Thoracic aorta (tissue), 2 donors: ENCODE measurements around the gene APBB3. TPM values are rescaled to one million over a fixed set of nuclear protein-coding genes. Genes with fewer than 3 reads are reported as not detected.

Experiments
- ATAC-seq: fragments of 150-250 bp; one replicate; pipeline ENCODE4 v1.8.0; 2017; ENCODE audit warnings: low read depth; ENCODE audit not compliant: insufficient number of reproducible peaks, low FRiP score
- DNase-seq: peaks from one replicate; pipeline ENCODE4 v3.0.0-alpha.2; 2020; ENCODE audit warnings: low spot score
- H3K27ac ChIP-seq, 2 donors: fragments of 200-600 bp; sonication (generic); 1 replicate in 1 of 2; 2 replicates in 1 of 2; pipeline ENCODE4 v1.5.1; 2016; ENCODE audit warnings: mild to moderate bottlenecking in 2 of 2, moderate library complexity in 2 of 2
- H3K27me3 ChIP-seq: fragments of 200-600 bp; sonication (generic); replicated peaks from 2 replicates; pipeline ENCODE4 v1.6.0; 2016; ENCODE audit warnings: mild to moderate bottlenecking; ENCODE audit not compliant: insufficient read depth
- H3K36me3 ChIP-seq: fragments of 200-600 bp; sonication (generic); one replicate; pipeline ENCODE4 v1.5.1; 2016
- H3K4me1 ChIP-seq, 2 donors: fragments of 200-600 bp; sonication (generic); 1 replicate in 1 of 2; 2 replicates in 1 of 2; pipeline versions ENCODE4 v1.5.1 to v1.6.0; 2016; ENCODE audit warnings: low read depth in 2 of 2, mild to moderate bottlenecking in 1 of 2; ENCODE audit not compliant: control insufficient read depth in 1 of 2
- H3K4me3 ChIP-seq: fragments of 200-600 bp; sonication (generic); 2 replicates; pipeline ENCODE4 v1.5.1; 2016; ENCODE audit warnings: mild to moderate bottlenecking
- H3K9me3 ChIP-seq: fragments of 200-600 bp; sonication (generic); 2 replicates; pipeline ENCODE4 v1.5.1; 2016
- CTCF ChIP-seq: fragments of 200-600 bp; sonication (generic); IDR thresholded peaks from one replicate; pipeline ENCODE4 v1.5.1; 2019; ENCODE audit warnings: antibody characterized with exemption
- total RNA-seq, 2 donors: library from RNA; depleted of rRNA; stranded (reverse); fragments of >200 nt; gene quantifications; one replicate each; pipeline versions ENCODE4 v1.1.0 to v1.2.3, GENCODE V29; 2016

Gene APBB3
- total RNA-seq, 2 donors from 2014 or later, result 31.3 to 34.9 TPM

GRCh38 chr5:140549237-140550144 is 14.9 kb downstream of the APBB3 start:
- TF ChIP-seq CTCF, result no peak
- H3K4me3 ChIP-seq, result no peak overlapping the region
- no peak for DNase-seq
- no peaks in the 10 kb centered on the region for H3K9me3 ChIP-seq
- no peak for ATAC-seq
- peaks cover 26% of the 10 kb centered on the region for H3K36me3 ChIP-seq
- no peaks in the 10 kb centered on the region for H3K27me3 ChIP-seq
- peak overlapping the region; percentile 94 to 99 for H3K27ac ChIP-seq
- H3K4me1 ChIP-seq, result peaks cover 23 to 34% of the 10 kb centered on the region in 2 donors

- Histone ChIP-seq H3K4me3 (peak overlapping the region; percentile 80), H3K9me3 (no peaks in the 10 kb centered on the region), H3K27ac (peak overlapping the region; percentile 94 to 99), H3K27me3 (no peaks in the 10 kb centered on the region), H3K36me3 (peaks cover 29% of the 10 kb centered on the region), H3K4me1 (peaks cover 18 to 33% of the 10 kb centered on the region in 2 donors)
- no peak for DNase-seq
- ATAC-seq, result no peak
- no peak for TF ChIP-seq CTCF
Measured at GRCh38 chr5:140548791-140549190, 15.6 kb downstream of the APBB3 start.

GRCh38 chr5:140548300-140548688 is 16.1 kb downstream of the APBB3 start:
- Histone ChIP-seq H3K9me3 (no peaks in the 10 kb centered on the region), H3K36me3 (peaks cover 29% of the 10 kb centered on the region), H3K4me3 (peak overlapping the region; percentile 80), H3K27me3 (no peaks in the 10 kb centered on the region), H3K4me1 (peaks cover 18 to 33% of the 10 kb centered on the region in 2 donors), H3K27ac (peak overlapping the region; percentile 94 to 99)
- TF ChIP-seq CTCF, result no peak
- ATAC-seq, result no peak
- DNase-seq, result no peak

- H3K4me1 ChIP-seq, result peaks cover 18 to 33% of the 10 kb centered on the region in 2 donors
- peaks cover 29% of the 10 kb centered on the region for H3K36me3 ChIP-seq
- H3K27me3 ChIP-seq, result no peaks in the 10 kb centered on the region
- H3K27ac ChIP-seq, result peak within 1 kb of the TSS; percentile 94 to 99
- ATAC-seq (peak; percentile 97), DNase-seq (peak; percentile 86)
- H3K4me3 ChIP-seq, result peak within 1 kb of the TSS; percentile 80
- peak; percentile 84 for TF ChIP-seq CTCF
- no peaks in the 10 kb centered on the region for H3K9me3 ChIP-seq
Measured at GRCh38 chr5:140547508-140548299, 16.7 kb downstream of the APBB3 start, which contains the start of gene EIF4EBP3. TSS of gene EIF4EBP3 (plus strand) at chr5:140547662. CDS start at chr5:140547738, 76 bp downstream.
